ENCODE data around the gene MARCHF3. TPM values are rescaled to one million over a fixed set of nuclear protein-coding genes. Genes with fewer than 3 reads are reported as not detected.

MARCHF3 gene
- total and polyA plus RNA-seq, 10 donors = 2.3 to 14.8 (median 10.9) TPM

GRCh38 chr5:126878634-126879033 lies 151.7 kb downstream of the MARCHF3 start:
- no peak for DNase-seq
- TF ChIP-seq POLR2AphosphoS5 (IDR thresholded peaks at IDR 0.05) (no peak), CTCF (IDR thresholded peaks at IDR 0.05 in 8 of 11, conservative IDR thresholded peaks at IDR 0.05 in 3 of 11) (no peak), POLR2A (IDR thresholded peaks at IDR 0.05) (no peak)
- H3K4me1 ChIP-seq = peaks cover 0 to 10% (median 0%) of the 10 kb centered on the region in 6 donors
- WGBS, 5 donors = 81 to 93% (median 91%) methylated on average over 4 of the region's 4 CpGs
- intact Hi-C loops (cut with DNase I; ENCODE audit: low total_unique reads) = no loop called here
- H3K36me3 ChIP-seq = peaks cover 0 to 15% (median 0%) of the 10 kb centered on the region in 6 donors
- H3K9me3 ChIP-seq = no peaks in the 10 kb centered on the region
- H3K27ac ChIP-seq = no peak overlapping the region
- no peaks in the 10 kb centered on the region for H3K27me3 ChIP-seq (replicated peaks in 1 of 7)
- H3K4me3 ChIP-seq = no peak overlapping the region

- Histone ChIP-seq H3K4me1 (peaks cover 0 to 10% (median 0%) of the 10 kb centered on the region in 6 donors), H3K4me3 (no peak overlapping the region), H3K36me3 (peaks cover 0 to 21% (median 0%) of the 10 kb centered on the region in 6 donors), H3K9me3 (no peaks in the 10 kb centered on the region), H3K27ac (no peak overlapping the region), H3K27me3 (replicated peaks in 1 of 7) (no peaks in the 10 kb centered on the region)
- 93 to 95% (median 94%) methylated on average over 13 of the region's 13 CpGs for WGBS, 5 donors
- TF ChIP-seq POLR2A (IDR thresholded peaks at IDR 0.05) (no peak), CTCF (IDR thresholded peaks at IDR 0.05 in 8 of 11, conservative IDR thresholded peaks at IDR 0.05 in 3 of 11) (no peak), POLR2AphosphoS5 (IDR thresholded peaks at IDR 0.05) (no peak)
- intact Hi-C loops (cut with DNase I; ENCODE audit: low total_unique reads) = no loop called here
- peak; percentile 59 for DNase-seq
Measured at GRCh38 chr5:126878085-126878484, 152.3 kb downstream of the MARCHF3 start.

- Histone ChIP-seq H3K9me3 (no peaks in the 10 kb centered on the region), H3K4me1 (peaks cover 0 to 15% (median 0%) of the 10 kb centered on the region in 6 donors), H3K27me3 (replicated peaks in 1 of 7) (no peaks in the 10 kb centered on the region), H3K36me3 (peaks cover 0 to 22% (median 0%) of the 10 kb centered on the region in 6 donors), H3K4me3 (no peak overlapping the region), H3K27ac (peak overlapping the region in 2 of 8 donors; percentile 4 to 35)
- intact Hi-C loops (cut with DNase I; ENCODE audit: low total_unique reads) = no loop called here
- 76 to 93% (median 82%) methylated on average over 7 of the region's 7 CpGs for WGBS, 5 donors
- TF ChIP-seq POLR2A (IDR thresholded peaks at IDR 0.05) (no peak), CTCF (IDR thresholded peaks at IDR 0.05 in 8 of 11, conservative IDR thresholded peaks at IDR 0.05 in 3 of 11) (no peak), POLR2AphosphoS5 (IDR thresholded peaks at IDR 0.05) (no peak)
- no peak for DNase-seq
Measured at GRCh38 chr5:126877602-126878001, 152.8 kb downstream of the MARCHF3 start.

GRCh38 chr5:126875303-126875785 lies 155.0 kb downstream of the MARCHF3 start:
- no peak overlapping the region for H3K4me3 ChIP-seq
- 79 to 90% (median 87%) methylated on average over 13 of the region's 13 CpGs for WGBS, 5 donors
- H3K9me3 ChIP-seq = no peaks in the 10 kb centered on the region
- intact Hi-C loops (cut with DNase I; ENCODE audit: low total_unique reads) = no loop called here
- no peak overlapping the region for H3K27ac ChIP-seq
- H3K27me3 ChIP-seq (replicated peaks in 1 of 7) = no peaks in the 10 kb centered on the region
- no peak for DNase-seq
- peaks cover 0 to 22% (median 0%) of the 10 kb centered on the region in 6 donors for H3K36me3 ChIP-seq
- no peak for TF ChIP-seq POLR2AphosphoS5 (IDR thresholded peaks at IDR 0.05)
- TF ChIP-seq CTCF (IDR thresholded peaks at IDR 0.05 in 8 of 11, conservative IDR thresholded peaks at IDR 0.05 in 3 of 11) = no peak
- no peak for TF ChIP-seq POLR2A (IDR thresholded peaks at IDR 0.05)
- H3K4me1 ChIP-seq = peaks cover 0 to 15% (median 2%) of the 10 kb centered on the region in 6 donors

Measured in spleen (tissue), 11 donors.